Endothelial cell of umbilical vein (primary cell): ENCODE results near the gene DIP2C. TPM values are rescaled to one million over a fixed set of nuclear protein-coding genes. Genes with fewer than 3 reads are reported as not detected.

Source experiments
- BruUV-seq: library from RNA; stranded (reverse); fragments of 400-500 nt; replicated peaks from 2 replicates; lab custom pipeline; 2021; lab: Mats Ljungman, UMichigan
- CTCF ChIA-PET: fragments of 300-600, 350-600 bp; sonication (Branson Sonifier 250); formaldehyde crosslinking; loops from one replicate; lab custom pipeline; 2021; ENCODE audit warnings: antibody characterized with exemption, inconsistent platforms; lab: Charles Lee
- POLR2A ChIA-PET: fragments of 300-600, 350-600 bp; sonication (Branson Sonifier 250); formaldehyde crosslinking; loops from one replicate; lab custom pipeline; 2021; ENCODE audit warnings: antibody characterized with exemption, inconsistent platforms; lab: Charles Lee
- DNase-seq: peaks from one replicate; pipeline ENCODE4 v3.0.0-alpha.2; 2011; ENCODE audit warnings: low read depth, low spot score
- FAIRE-seq: peaks from 2 replicates; lab custom pipeline; 2011; peaks lifted over from hg19 to GRCh38; lab: Jason Lieb, UNC
- H2AFZ ChIP-seq: 2 replicates; pipeline ENCODE4 v1.6.0; 2012; ENCODE audit warnings: low read depth, low read length, control low read depth, inconsistent platforms
- H3K27ac ChIP-seq: 2 replicates; pipeline ENCODE4 v1.5.1; 2011; ENCODE audit warnings: low read depth, mild to moderate bottlenecking, control low read depth, low read length, moderate library complexity; ENCODE audit not compliant: insufficient read depth
- H3K27me3 ChIP-seq, 2 experiments: 2 replicates each; pipeline versions ENCODE4 v1.6.0 to v1.6.1; 2011; ENCODE audit warnings: low read length in 2 of 2, mixed read lengths in 1 of 2; ENCODE audit not compliant: control insufficient read depth in 2 of 2, insufficient read depth in 2 of 2
- H3K36me3 ChIP-seq, 2 experiments: 2 replicates in 1 of 2; 3 replicates in 1 of 2; pipeline ENCODE4 v1.5.1; 2011; ENCODE audit warnings: low read length in 2 of 2, mild to moderate bottlenecking in 1 of 2, moderate library complexity in 1 of 2; ENCODE audit not compliant: control insufficient read depth in 2 of 2, insufficient read depth in 2 of 2; ENCODE audit errors: extremely low read depth in 1 of 2
- H3K4me1 ChIP-seq: 3 replicates; pipeline ENCODE4 v1.5.1; 2011; ENCODE audit warnings: mild to moderate bottlenecking, low read length; ENCODE audit not compliant: control insufficient read depth, insufficient read depth; ENCODE audit errors: extremely low read depth
- H3K4me2 ChIP-seq: 2 replicates; pipeline ENCODE4 v1.6.1; 2011; ENCODE audit warnings: low read length, control low read depth, mixed read lengths; ENCODE audit not compliant: insufficient read depth
- H3K4me3 ChIP-seq, 3 experiments: fragments of 200-600 bp in 1 of 3; sonication (generic), shearing (Covaris generic) in 1 of 3; replicated peaks in 1 of 3; 2 replicates each; pipeline ENCODE4 v1.5.1; 2011 to 2016; ENCODE audit warnings: control low read depth in 3 of 3, low read length in 3 of 3, mild to moderate bottlenecking in 2 of 3, inconsistent platforms in 1 of 3, low read depth in 1 of 3, moderate library complexity in 1 of 3; ENCODE audit not compliant: insufficient read depth in 1 of 3
- H3K79me2 ChIP-seq: 2 replicates; pipeline ENCODE4 v1.6.0; 2012; ENCODE audit warnings: low read length, inconsistent platforms; ENCODE audit not compliant: control insufficient read depth, insufficient read depth
- H3K9ac ChIP-seq: replicated peaks from 2 replicates; pipeline ENCODE3; 2011; ENCODE audit warnings: low read length, control low read depth; ENCODE audit not compliant: insufficient read depth; ENCODE audit errors: extremely low read depth
- H3K9me1 ChIP-seq: replicated peaks from 3 replicates; pipeline ENCODE4 v1.6.0; 2011; ENCODE audit warnings: mild to moderate bottlenecking, low read length; ENCODE audit not compliant: control insufficient read depth, insufficient read depth; ENCODE audit errors: extremely low read depth
- H3K9me3 ChIP-seq: replicated peaks from 2 replicates; pipeline ENCODE4 v1.5.1; 2012; ENCODE audit warnings: low read length, inconsistent platforms; ENCODE audit not compliant: control insufficient read depth, insufficient read depth
- H4K20me1 ChIP-seq: replicated peaks from 2 replicates; pipeline ENCODE3; 2011; ENCODE audit warnings: mild to moderate bottlenecking, low read length; ENCODE audit not compliant: control insufficient read depth, insufficient read depth; ENCODE audit errors: extremely low read depth
- EZH2 ChIP-seq: IDR thresholded peaks from 2 replicates; pipeline ENCODE4 v1.6.1; 2012; ENCODE audit warnings: borderline replicate concordance, low read depth, mild to moderate bottlenecking, moderate library complexity, low read length, inconsistent platforms; ENCODE audit not compliant: severe bottlenecking
- FOS ChIP-seq: IDR thresholded peaks from 2 replicates; pipeline ENCODE4 v1.6.1; 2011; ENCODE audit warnings: mild to moderate bottlenecking, low read length, moderate library complexity, borderline replicate concordance; ENCODE audit not compliant: insufficient read depth
- GATA2 ChIP-seq: IDR thresholded peaks from 2 replicates; pipeline ENCODE4 v1.7.0; 2011; ENCODE audit warnings: low read depth, mild to moderate bottlenecking, moderate library complexity, mixed read lengths, low read length; ENCODE audit not compliant: insufficient read length, insufficient read depth
- JUN ChIP-seq: IDR thresholded peaks from 2 replicates; pipeline ENCODE4 v1.6.1; 2011; ENCODE audit warnings: borderline replicate concordance, low read depth; ENCODE audit not compliant: insufficient read length, insufficient read depth
- MYC ChIP-seq: IDR thresholded peaks from one replicate; pipeline ENCODE4 v1.6.1; 2011; ENCODE audit warnings: mild to moderate bottlenecking, low read depth, low read length
- POLR2A ChIP-seq: IDR thresholded peaks from 2 replicates; pipeline ENCODE4 v1.6.1; 2012; ENCODE audit warnings: low read depth, mild to moderate bottlenecking, control low read depth, low read length
- POLR2AphosphoS5 ChIP-seq: IDR thresholded peaks from 2 replicates; pipeline ENCODE4 v1.6.1; 2012; ENCODE audit warnings: low read depth, mild to moderate bottlenecking, control low read depth, low read length, moderate library complexity; ENCODE audit not compliant: insufficient read depth
- dilution Hi-C: fragments of 300-500 bp; cut with MboI; formaldehyde crosslinking; loops from one replicate; pipeline ENCODE4 v1.15.0; 2019; ENCODE audit warnings: low sequenced_read_pairs; ENCODE audit not compliant: extremely low pct_ligation_motif_present
- intact Hi-C: fragments of 100-400 bp; cut with micrococcal nuclease; formaldehyde crosslinking; loops from one replicate; pipeline ENCODE4 v1.10.0; 2022
- polyA plus RNA-seq, 4 experiments: library from polyadenylated mRNA; depleted of rRNA in 3 of 4; stranded (reverse) in 3 of 4; unstranded in 1 of 4; fragments of >200 nt; gene quantifications; 2 replicates each; pipeline versions ENCODE4 v1.2.1 to v1.2.3, GENCODE V29; 2011 to 2012; ENCODE audit warnings: missing spikeins in 1 of 4
- total RNA-seq: library from RNA; stranded (reverse); gene quantifications from 2 replicates; pipeline ENCODE4 v1.2.3, GENCODE V29; 2021
- TF ChIP-seq, protein P1 (sequence below): IDR thresholded peaks from 2 replicates; pipeline ENCODE4 v1.6.1; 2011; ENCODE audit not compliant: insufficient read depth, insufficient read length
- TF ChIP-seq, protein P2 (sequence below), 2 donors: IDR thresholded peaks; 1 replicate in 1 of 2; 2 replicates in 1 of 2; pipeline ENCODE4 v1.5.1; 2011; ENCODE audit warnings: low read length in 2 of 2, mild to moderate bottlenecking in 2 of 2, moderate library complexity in 2 of 2, control low read depth in 1 of 2, inconsistent platforms in 1 of 2, low read depth in 1 of 2; ENCODE audit not compliant: insufficient read depth in 1 of 2; ENCODE audit errors: extremely low read depth in 1 of 2

DIP2C gene
- total and polyA plus RNA-seq, 2 donors (not counting 3 experiments of a cell fraction or from before 2014, with no cell fraction given), result 3.6 to 10.7 TPM

DNA sequence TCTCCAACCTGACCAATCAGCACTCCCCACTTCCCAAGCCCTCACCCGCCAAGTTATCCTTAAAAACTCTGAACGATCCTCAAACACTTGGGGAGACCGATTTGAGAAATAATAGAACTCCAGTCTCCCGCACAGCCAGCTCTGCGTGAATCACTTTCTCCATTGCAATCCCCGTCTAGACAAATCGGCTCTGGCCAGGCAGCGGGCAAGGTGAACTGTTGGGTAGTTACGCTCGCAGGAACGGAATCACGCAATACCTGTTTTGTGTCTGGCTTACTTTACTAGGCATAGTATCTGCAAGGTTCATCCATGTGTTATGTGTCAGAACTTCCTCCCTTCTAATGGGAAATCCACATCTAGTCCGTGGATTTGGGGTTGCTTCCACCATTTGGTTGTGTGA is 282.5 kb downstream of the DIP2C start:
- H3K9me3 ChIP-seq, result no peaks in the 10 kb centered on the region
- H3K79me2 ChIP-seq, result no peaks in the 10 kb centered on the region
- POLR2A ChIA-PET, result no interaction called here
- intact Hi-C loops (no loop called here), dilution Hi-C loops (no loop called here)
- no peaks in the 10 kb centered on the region for H3K9me1 ChIP-seq
- CTCF ChIA-PET, result no interaction called here
- no peak overlapping the region for H3K9ac ChIP-seq
- no peak for TF ChIP-seq GATA2
- no peak for TF ChIP-seq JUN
- no peak for TF ChIP-seq EZH2
- no peak for TF ChIP-seq MYC
- no peak for TF ChIP-seq POLR2A
- TF ChIP-seq FOS, result no peak
- TF ChIP-seq, protein P1, sequence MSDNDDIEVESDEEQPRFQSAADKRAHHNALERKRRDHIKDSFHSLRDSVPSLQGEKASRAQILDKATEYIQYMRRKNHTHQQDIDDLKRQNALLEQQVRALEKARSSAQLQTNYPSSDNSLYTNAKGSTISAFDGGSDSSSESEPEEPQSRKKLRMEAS, result no peak
- TF ChIP-seq, protein P2, sequence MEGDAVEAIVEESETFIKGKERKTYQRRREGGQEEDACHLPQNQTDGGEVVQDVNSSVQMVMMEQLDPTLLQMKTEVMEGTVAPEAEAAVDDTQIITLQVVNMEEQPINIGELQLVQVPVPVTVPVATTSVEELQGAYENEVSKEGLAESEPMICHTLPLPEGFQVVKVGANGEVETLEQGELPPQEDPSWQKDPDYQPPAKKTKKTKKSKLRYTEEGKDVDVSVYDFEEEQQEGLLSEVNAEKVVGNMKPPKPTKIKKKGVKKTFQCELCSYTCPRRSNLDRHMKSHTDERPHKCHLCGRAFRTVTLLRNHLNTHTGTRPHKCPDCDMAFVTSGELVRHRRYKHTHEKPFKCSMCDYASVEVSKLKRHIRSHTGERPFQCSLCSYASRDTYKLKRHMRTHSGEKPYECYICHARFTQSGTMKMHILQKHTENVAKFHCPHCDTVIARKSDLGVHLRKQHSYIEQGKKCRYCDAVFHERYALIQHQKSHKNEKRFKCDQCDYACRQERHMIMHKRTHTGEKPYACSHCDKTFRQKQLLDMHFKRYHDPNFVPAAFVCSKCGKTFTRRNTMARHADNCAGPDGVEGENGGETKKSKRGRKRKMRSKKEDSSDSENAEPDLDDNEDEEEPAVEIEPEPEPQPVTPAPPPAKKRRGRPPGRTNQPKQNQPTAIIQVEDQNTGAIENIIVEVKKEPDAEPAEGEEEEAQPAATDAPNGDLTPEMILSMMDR (IDR thresholded peaks at IDR 0.05; ENCODE audit: extremely low read depth in 1 of 2, insufficient read depth in 1 of 2, low read depth in 1 of 2, low read length in 2 of 2), result no peak
- no peak for TF ChIP-seq POLR2AphosphoS5
- H2AFZ ChIP-seq, result no peak overlapping the region
- no TSS peak for BruUV-seq
- no peaks in the 10 kb centered on the region for H3K36me3 ChIP-seq
- H3K27me3 ChIP-seq, result no peaks in the 10 kb centered on the region
- no peaks in the 10 kb centered on the region for H3K4me1 ChIP-seq
- H3K4me2 ChIP-seq, result no peak overlapping the region
- H3K27ac ChIP-seq, result no peak overlapping the region
- no peaks in the 10 kb centered on the region for H4K20me1 ChIP-seq
- no peak for DNase-seq
- H3K4me3 ChIP-seq, result no peak overlapping the region
- no peak for FAIRE-seq
